Measurements from ENCODE around the gene VAV3. TPM values are rescaled to one million over a fixed set of nuclear protein-coding genes. Genes with fewer than 3 reads are reported as not detected.

Gene VAV3
- total RNA-seq, 1 donor from 2014 or later = 0.64 TPM

GRCh38 chr1:107972391-107973180, 7.6 kb upstream of the VAV3 start:
- TF ChIP-seq CTCF (IDR thresholded peaks at IDR 0.05) = no peak
- H3K27ac ChIP-seq = no peak overlapping the region
- intact Hi-C loops (cut with DNase I) = no loop called here
- no peaks in the 10 kb centered on the region for H3K36me3 ChIP-seq
- H3K4me3 ChIP-seq = no peak overlapping the region
- H3K9me3 ChIP-seq = no peaks in the 10 kb centered on the region
- no peaks in the 10 kb centered on the region for H3K27me3 ChIP-seq
- DNase-seq (ENCODE audit: low spot score in 2 of 2) = no peak
- H3K4me1 ChIP-seq = no peaks in the 10 kb centered on the region

GRCh38 chr1:107966550-107966949, 1.6 kb upstream of the VAV3 start:
- DNase-seq (ENCODE audit: low spot score in 2 of 2) = no peak
- Histone ChIP-seq H3K36me3 (no peaks in the 10 kb centered on the region), H3K27ac (no peak overlapping the region), H3K4me1 (no peaks in the 10 kb centered on the region), H3K27me3 (no peaks in the 10 kb centered on the region), H3K4me3 (no peak overlapping the region), H3K9me3 (no peaks in the 10 kb centered on the region)
- no peak for TF ChIP-seq CTCF (IDR thresholded peaks at IDR 0.05)
- intact Hi-C loops (cut with DNase I) = no loop called here

GRCh38 chr1:107964336-107965109, 457 bp downstream of the VAV3 start:
- Histone ChIP-seq H3K27me3 (no peaks in the 10 kb centered on the region), H3K27ac (no peak overlapping the region), H3K4me3 (peak overlapping the region; percentile 48 to 61), H3K36me3 (no peaks in the 10 kb centered on the region), H3K9me3 (no peaks in the 10 kb centered on the region), H3K4me1 (no peaks in the 10 kb centered on the region)
- TF ChIP-seq CTCF (IDR thresholded peaks at IDR 0.05) = no peak
- intact Hi-C loops (cut with DNase I) = no loop called here
- no peak for DNase-seq (ENCODE audit: low spot score in 2 of 2)

- no peaks in the 10 kb centered on the region for H3K9me3 ChIP-seq
- peak overlapping the region in 1 of 2 donors; percentile 25 for H3K27ac ChIP-seq
- DNase-seq (ENCODE audit: low spot score in 2 of 2) = peak in 1 of 2 donors; percentile 65
- TF ChIP-seq CTCF (IDR thresholded peaks at IDR 0.05) = no peak
- no peaks in the 10 kb centered on the region for H3K4me1 ChIP-seq
- peak overlapping the region; percentile 48 to 61 for H3K4me3 ChIP-seq
- H3K36me3 ChIP-seq = no peaks in the 10 kb centered on the region
- intact Hi-C loops (cut with DNase I) = no loop called here
- no peaks in the 10 kb centered on the region for H3K27me3 ChIP-seq
Observed at GRCh38 chr1:107963601-107964335, 1.2 kb downstream of the VAV3 start.

- no peak for DNase-seq (ENCODE audit: low spot score in 2 of 2)
- no peaks in the 10 kb centered on the region for H3K36me3 ChIP-seq
- H3K4me1 ChIP-seq = no peaks in the 10 kb centered on the region
- intact Hi-C loops (cut with DNase I) = no loop called here
- H3K4me3 ChIP-seq = peak overlapping the region in 1 of 2 donors; percentile 61
- no peak overlapping the region for H3K27ac ChIP-seq
- no peaks in the 10 kb centered on the region for H3K9me3 ChIP-seq
- no peaks in the 10 kb centered on the region for H3K27me3 ChIP-seq
- no peak for TF ChIP-seq CTCF (IDR thresholded peaks at IDR 0.05)
Observed at GRCh38 chr1:107963008-107963407, 2.0 kb downstream of the VAV3 start.

Measured in ascending aorta (tissue), 2 donors.